GM06990 (cell line): ENCODE data around the gene C1orf210.

ENCODE experiments used
- DNase-seq: peaks from one replicate; pipeline ENCODE4 v3.0.0-alpha.2; 2011; ENCODE audit not compliant: insufficient read length; ENCODE audit errors: extremely low read depth
- H3K27me3 ChIP-seq: replicated peaks from 2 replicates; pipeline ENCODE4 v1.6.0; 2011; ENCODE audit warnings: low read length; ENCODE audit not compliant: control insufficient read depth, insufficient read depth
- H3K36me3 ChIP-seq: 2 replicates; pipeline ENCODE4 v1.5.1; 2011; ENCODE audit warnings: low read length; ENCODE audit not compliant: control insufficient read depth, insufficient read depth
- H3K4me3 ChIP-seq: replicated peaks from 2 replicates; pipeline ENCODE4 v1.5.1; 2011; ENCODE audit warnings: low read depth, mild to moderate bottlenecking, control low read depth, low read length
- TF ChIP-seq, protein P1 (sequence below): IDR thresholded peaks from 2 replicates; pipeline ENCODE4 v1.5.1; 2011; ENCODE audit warnings: low read length, control low read depth, mild to moderate bottlenecking, inconsistent platforms; ENCODE audit not compliant: insufficient read depth, poor library complexity, severe bottlenecking

The C1orf210 gene

GRCh38 chr1:43285269-43285990 lies at the start of gene C1orf210:
C1orf210 (minus strand) TSS chr1:43285581; CDS start chr1:43283270, 2,311 bp downstream.
- TF ChIP-seq, protein P1, sequence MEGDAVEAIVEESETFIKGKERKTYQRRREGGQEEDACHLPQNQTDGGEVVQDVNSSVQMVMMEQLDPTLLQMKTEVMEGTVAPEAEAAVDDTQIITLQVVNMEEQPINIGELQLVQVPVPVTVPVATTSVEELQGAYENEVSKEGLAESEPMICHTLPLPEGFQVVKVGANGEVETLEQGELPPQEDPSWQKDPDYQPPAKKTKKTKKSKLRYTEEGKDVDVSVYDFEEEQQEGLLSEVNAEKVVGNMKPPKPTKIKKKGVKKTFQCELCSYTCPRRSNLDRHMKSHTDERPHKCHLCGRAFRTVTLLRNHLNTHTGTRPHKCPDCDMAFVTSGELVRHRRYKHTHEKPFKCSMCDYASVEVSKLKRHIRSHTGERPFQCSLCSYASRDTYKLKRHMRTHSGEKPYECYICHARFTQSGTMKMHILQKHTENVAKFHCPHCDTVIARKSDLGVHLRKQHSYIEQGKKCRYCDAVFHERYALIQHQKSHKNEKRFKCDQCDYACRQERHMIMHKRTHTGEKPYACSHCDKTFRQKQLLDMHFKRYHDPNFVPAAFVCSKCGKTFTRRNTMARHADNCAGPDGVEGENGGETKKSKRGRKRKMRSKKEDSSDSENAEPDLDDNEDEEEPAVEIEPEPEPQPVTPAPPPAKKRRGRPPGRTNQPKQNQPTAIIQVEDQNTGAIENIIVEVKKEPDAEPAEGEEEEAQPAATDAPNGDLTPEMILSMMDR, result no peak
- no peaks in the 10 kb centered on the region; the same call in 1 of the 2 replicates for H3K27me3 ChIP-seq
- H3K36me3 ChIP-seq, result no peaks in the 10 kb centered on the region
- no peak for DNase-seq
- no peak within 1 kb of the TSS for H3K4me3 ChIP-seq

DNA sequence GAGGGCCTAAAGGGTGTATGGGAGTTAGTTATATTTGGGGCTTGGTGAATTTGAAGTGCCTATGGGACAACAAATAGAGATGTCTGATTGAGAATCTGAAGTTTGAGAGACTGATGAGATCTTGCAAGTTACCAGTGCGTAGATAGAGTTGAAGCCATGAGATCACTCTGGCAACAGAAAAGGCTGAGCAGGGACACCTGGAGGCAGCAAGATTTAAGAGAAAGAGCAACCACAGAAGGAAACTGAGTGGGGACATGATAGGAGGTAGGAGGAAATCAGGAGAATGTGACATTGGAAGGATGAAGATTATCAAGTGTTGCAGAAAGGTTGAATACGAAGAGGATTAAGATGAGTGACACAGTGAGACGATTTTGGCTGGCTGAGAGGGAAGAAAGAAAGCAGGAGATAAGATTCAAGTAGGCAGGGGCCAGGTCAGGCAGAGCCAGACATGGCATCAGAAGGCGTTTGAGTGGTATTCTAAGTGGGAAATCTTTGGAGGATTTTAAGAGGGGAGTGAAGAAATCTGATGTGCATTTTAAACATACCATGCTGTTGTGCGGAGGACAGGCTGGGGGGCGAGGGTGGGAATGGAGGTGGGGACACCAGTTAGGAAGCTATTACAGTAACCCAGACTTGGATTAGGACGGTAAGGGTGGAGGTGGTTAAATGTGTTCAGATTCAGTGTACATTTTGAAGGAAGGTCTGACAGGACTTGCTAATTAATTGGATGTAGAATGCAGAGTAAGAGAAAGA lies 49.2 kb upstream of the C1orf210 start:
- TF ChIP-seq, protein P1, result no peak
- no peak for DNase-seq

DNA sequence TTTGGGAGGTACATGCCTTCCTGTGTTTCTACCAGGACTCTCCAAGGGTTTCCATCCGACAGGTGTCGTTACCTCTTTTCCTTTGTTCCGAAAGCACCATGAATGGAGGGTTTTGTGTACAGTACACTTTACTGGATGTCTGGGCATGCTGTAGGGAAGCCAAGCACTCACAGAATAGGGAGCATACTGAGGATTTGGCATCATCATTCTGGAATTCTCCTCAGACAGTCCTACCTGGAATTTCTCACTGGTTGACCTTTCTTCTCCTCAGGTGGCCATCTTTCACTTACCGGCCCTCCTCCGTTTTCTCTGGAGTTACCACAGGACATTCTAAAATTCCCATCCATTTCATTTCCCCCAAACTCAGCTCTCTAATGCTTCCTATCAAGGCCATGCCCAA lies 46.3 kb upstream of the C1orf210 start:
- TF ChIP-seq, protein P1, result no peak
- no peak overlapping the region for H3K4me3 ChIP-seq
- H3K36me3 ChIP-seq, result no peaks in the 10 kb centered on the region
- H3K27me3 ChIP-seq, result no peaks in the 10 kb centered on the region
- no peak for DNase-seq

More for the DNA sequence above, 49.2 kb upstream of the C1orf210 start:
- no peak overlapping the region for H3K4me3 ChIP-seq
- no peaks in the 10 kb centered on the region for H3K36me3 ChIP-seq
- H3K27me3 ChIP-seq, result no peaks in the 10 kb centered on the region

- no peaks in the 10 kb centered on the region for H3K36me3 ChIP-seq
- TF ChIP-seq, protein P1, result no peak
- no peak overlapping the region for H3K4me3 ChIP-seq
- H3K27me3 ChIP-seq, result no peaks in the 10 kb centered on the region
- DNase-seq, result no peak
Measured at GRCh38 chr1:43329995-43330751, 44.8 kb upstream of the C1orf210 start.

DNA sequence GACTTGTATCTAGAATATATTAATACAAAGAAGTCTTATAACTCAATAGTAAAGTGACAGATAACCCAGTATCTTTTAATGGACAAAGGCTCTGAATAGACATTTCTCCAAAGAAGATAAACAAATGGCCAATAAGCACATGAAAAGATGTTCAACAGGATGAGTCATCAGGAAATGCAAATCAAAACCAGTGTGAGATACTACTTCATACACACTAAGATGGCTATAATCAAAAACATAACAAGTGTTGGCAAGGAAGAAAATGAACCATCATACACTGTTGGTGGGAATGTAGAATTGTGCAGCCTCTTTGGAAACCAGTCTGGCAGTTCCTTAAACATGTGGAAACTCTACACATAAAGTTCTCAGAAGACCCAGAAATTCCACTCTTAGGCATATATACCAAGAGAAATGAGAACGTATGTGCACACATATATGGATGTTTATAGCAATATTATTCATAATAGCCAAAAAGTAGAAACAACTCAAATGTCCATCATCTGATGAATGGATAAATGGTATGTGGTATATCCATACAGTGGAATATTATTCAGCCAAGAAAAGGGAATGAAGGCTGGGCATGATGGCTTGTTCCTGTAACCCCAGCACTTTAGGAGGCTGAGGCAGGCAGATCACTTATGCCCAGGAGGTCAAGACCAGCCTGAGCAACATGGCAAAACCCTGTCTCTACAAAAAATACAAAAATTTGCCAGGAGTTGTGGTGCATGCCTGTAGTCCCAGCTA lies 42.3 kb upstream of the C1orf210 start:
- no peak overlapping the region for H3K4me3 ChIP-seq
- no peaks in the 10 kb centered on the region for H3K27me3 ChIP-seq
- no peaks in the 10 kb centered on the region for H3K36me3 ChIP-seq
- TF ChIP-seq, protein P1, result no peak
- no peak for DNase-seq
